ENCODE measurements around the gene ROPN1L. TPM values are rescaled to one million over a fixed set of nuclear protein-coding genes. Genes with fewer than 3 reads are reported as not detected.

The ROPN1L gene
- total and polyA plus RNA-seq, 2 of the 13 experiments (the other 11 are each of a cell fraction or from before 2014, with no cell fraction given), result not detected

DNA sequence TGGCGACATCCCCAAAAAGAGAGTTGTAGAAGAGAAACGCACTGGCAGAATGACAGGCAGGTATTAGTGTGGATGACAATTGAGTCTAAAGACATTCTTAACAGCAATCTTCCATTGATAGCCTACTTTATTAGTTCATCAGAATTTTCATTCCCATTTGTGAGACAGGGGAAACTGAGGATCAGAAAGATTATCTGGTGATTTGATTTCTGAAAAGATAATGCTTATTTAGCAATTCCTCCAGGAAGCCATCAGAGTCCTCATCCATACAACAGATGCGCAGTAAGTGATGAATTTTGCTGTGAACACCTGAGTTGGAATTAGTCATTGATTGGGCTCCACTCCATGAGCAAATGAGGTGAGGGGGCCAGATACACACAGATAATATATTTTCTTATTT lies 64.9 kb downstream of the ROPN1L start (continued):
- TF ChIP-seq CCDC6 (CRISPR knock-in tag; IDR thresholded peaks at IDR 0.05) (no peak), MTA3 (CRISPR knock-in tag; IDR thresholded peaks at IDR 0.05) (no peak), TBL1XR1 (IDR thresholded peaks at IDR 0.05; ENCODE audit: borderline replicate concordance, low read length, partially characterized antibody) (no peak)
- TF ChIP-seq, protein P1, sequence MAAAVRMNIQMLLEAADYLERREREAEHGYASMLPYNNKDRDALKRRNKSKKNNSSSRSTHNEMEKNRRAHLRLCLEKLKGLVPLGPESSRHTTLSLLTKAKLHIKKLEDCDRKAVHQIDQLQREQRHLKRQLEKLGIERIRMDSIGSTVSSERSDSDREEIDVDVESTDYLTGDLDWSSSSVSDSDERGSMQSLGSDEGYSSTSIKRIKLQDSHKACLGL (CRISPR knock-in tag; IDR thresholded peaks at IDR 0.05), result no peak

GRCh38 chr5:10507575-10508096 lies 66.0 kb downstream of the ROPN1L start:
- no peak overlapping the region for H3K4me2 ChIP-seq (ENCODE audit: low read depth, low read length)
- no peaks in the 10 kb centered on the region for H3K79me2 ChIP-seq (ENCODE audit: insufficient read depth, low read length)
- DNase-seq (ENCODE audit: low spot score), result no peak
- no peak for TF ChIP-seq NONO (IDR thresholded peaks at IDR 0.05)
- no peak for TF ChIP-seq NONO (CRISPR knock-in tag; conservative IDR thresholded peaks at IDR 0.05)
- no peak for TF ChIP-seq KMT2B (CRISPR knock-in tag; IDR thresholded peaks at IDR 0.05)
- TF ChIP-seq, protein P2, sequence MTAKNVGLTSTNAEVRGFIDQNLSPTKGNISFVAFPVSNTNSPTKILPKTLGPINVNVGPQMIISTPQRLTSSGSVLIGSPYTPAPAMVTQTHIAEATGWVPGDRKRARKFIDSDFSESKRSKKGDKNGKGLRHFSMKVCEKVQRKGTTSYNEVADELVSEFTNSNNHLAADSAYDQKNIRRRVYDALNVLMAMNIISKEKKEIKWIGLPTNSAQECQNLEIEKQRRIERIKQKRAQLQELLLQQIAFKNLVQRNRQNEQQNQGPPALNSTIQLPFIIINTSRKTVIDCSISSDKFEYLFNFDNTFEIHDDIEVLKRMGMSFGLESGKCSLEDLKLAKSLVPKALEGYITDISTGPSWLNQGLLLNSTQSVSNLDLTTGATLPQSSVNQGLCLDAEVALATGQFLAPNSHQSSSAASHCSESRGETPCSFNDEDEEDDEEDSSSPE (CRISPR knock-in tag; IDR thresholded peaks at IDR 0.05), result no peak
- TF ChIP-seq NRL (CRISPR knock-in tag; IDR thresholded peaks at IDR 0.05; ENCODE audit: borderline replicate concordance), result no peak
- TF ChIP-seq, protein P3, sequence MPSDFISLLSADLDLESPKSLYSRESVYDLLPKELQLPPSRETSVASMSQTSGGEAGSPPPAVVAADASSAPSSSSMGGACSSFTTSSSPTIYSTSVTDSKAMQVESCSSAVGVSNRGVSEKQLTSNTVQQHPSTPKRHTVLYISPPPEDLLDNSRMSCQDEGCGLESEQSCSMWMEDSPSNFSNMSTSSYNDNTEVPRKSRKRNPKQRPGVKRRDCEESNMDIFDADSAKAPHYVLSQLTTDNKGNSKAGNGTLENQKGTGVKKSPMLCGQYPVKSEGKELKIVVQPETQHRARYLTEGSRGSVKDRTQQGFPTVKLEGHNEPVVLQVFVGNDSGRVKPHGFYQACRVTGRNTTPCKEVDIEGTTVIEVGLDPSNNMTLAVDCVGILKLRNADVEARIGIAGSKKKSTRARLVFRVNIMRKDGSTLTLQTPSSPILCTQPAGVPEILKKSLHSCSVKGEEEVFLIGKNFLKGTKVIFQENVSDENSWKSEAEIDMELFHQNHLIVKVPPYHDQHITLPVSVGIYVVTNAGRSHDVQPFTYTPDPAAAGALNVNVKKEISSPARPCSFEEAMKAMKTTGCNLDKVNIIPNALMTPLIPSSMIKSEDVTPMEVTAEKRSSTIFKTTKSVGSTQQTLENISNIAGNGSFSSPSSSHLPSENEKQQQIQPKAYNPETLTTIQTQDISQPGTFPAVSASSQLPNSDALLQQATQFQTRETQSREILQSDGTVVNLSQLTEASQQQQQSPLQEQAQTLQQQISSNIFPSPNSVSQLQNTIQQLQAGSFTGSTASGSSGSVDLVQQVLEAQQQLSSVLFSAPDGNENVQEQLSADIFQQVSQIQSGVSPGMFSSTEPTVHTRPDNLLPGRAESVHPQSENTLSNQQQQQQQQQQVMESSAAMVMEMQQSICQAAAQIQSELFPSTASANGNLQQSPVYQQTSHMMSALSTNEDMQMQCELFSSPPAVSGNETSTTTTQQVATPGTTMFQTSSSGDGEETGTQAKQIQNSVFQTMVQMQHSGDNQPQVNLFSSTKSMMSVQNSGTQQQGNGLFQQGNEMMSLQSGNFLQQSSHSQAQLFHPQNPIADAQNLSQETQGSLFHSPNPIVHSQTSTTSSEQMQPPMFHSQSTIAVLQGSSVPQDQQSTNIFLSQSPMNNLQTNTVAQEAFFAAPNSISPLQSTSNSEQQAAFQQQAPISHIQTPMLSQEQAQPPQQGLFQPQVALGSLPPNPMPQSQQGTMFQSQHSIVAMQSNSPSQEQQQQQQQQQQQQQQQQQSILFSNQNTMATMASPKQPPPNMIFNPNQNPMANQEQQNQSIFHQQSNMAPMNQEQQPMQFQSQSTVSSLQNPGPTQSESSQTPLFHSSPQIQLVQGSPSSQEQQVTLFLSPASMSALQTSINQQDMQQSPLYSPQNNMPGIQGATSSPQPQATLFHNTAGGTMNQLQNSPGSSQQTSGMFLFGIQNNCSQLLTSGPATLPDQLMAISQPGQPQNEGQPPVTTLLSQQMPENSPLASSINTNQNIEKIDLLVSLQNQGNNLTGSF (CRISPR knock-in tag; IDR thresholded peaks at IDR 0.05), result no peak
- TF ChIP-seq PLSCR1 (CRISPR knock-in tag; IDR thresholded peaks at IDR 0.05; ENCODE audit: borderline replicate concordance), result no peak
- no peak for TF ChIP-seq ZNF451 (CRISPR knock-in tag; IDR thresholded peaks at IDR 0.05)
- no peak for TF ChIP-seq ATF6 (CRISPR knock-in tag; conservative IDR thresholded peaks at IDR 0.05)
- TF ChIP-seq ZBTB20 (CRISPR knock-in tag; IDR thresholded peaks at IDR 0.05; ENCODE audit: borderline replicate concordance, low read depth), result no peak

More at GRCh38 chr5:10507575-10508096, 66.0 kb downstream of the ROPN1L start:
- Histone ChIP-seq H3K9ac (ENCODE audit: insufficient read depth, low read depth, low read length) (no peak overlapping the region), H3K27ac (ENCODE audit: extremely low read length, insufficient read depth, low read length) (no peak overlapping the region), H3K27me3 (ENCODE audit: control insufficient read depth in 1 of 2, insufficient read depth in 2 of 2, low read length in 2 of 2) (peaks cover 0 to 10% of the 10 kb centered on the region in 2 experiments; a peak in 3 of 5 replicates), H4K20me1 (ENCODE audit: insufficient read depth, low read length) (no peaks in the 10 kb centered on the region), H3K4me3 (replicated peaks in 1 of 3; ENCODE audit: insufficient read depth in 1 of 3, low read depth in 2 of 3, low read length in 3 of 3) (no peak overlapping the region), H3K4me1 (ENCODE audit: insufficient read depth, low read length) (peaks cover 10% of the 10 kb centered on the region), H3K9me3 (ENCODE audit: low read length) (no peaks in the 10 kb centered on the region), H3K36me3 (replicated peaks in 1 of 2; ENCODE audit: control insufficient read depth in 1 of 2, insufficient read depth in 2 of 2, low read length in 2 of 2) (no peaks in the 10 kb centered on the region), H2AFZ (ENCODE audit: low read length) (no peak overlapping the region)
- in situ Hi-C loops (cut with HindIII; ENCODE audit: extremely low pct_ligation_motif_present, low pct_unique_long_range_greater_than_20kb) (no loop called here), intact Hi-C loops (cut with micrococcal nuclease; ENCODE audit: unreplicated experiment) (no loop called here)
- ChIA-PET CTCF (ENCODE audit: low intra/inter-chr PET ratio, low total read pairs) (no interaction called here), POLR2A (no interaction called here)
- ATAC-seq (no peak), FAIRE-seq (no peak)
- no TSS peak for BruUV-seq (replicated peaks)
- 4% methylated on average over 3 of the region's 3 CpGs for WGBS (ENCODE audit: low lambda C conversion rate)
